GM21825 (cell line): ENCODE data around the gene MRLN.
"Not testable (repeated sequence)": the region's sequence is repeated elsewhere in the genome, so short reads cannot be mapped to it uniquely, and the experiment has no call there.

Experiments used
- ATAC-seq: cut with Tn5 transposase; IDR thresholded peaks from one replicate; pipeline ENCODE4 v1.9.1; 2021; ENCODE audit warnings: mild to moderate bottlenecking, moderate library complexity; ENCODE audit not compliant: unreplicated experiment

The MRLN gene

GRCh38 chr10:59753267-59753666 lies at the start of gene MRLN:
MRLN (minus strand) TSS chr10:59753455.
- ATAC-seq, result no peak

GRCh38 chr10:59801171-59801570 lies 47.9 kb upstream of the MRLN start:
- ATAC-seq, result no peak

- no peak for ATAC-seq
Measured at GRCh38 chr10:59799421-59799820, 46.2 kb upstream of the MRLN start.

GRCh38 chr10:59793919-59794318 lies 40.7 kb upstream of the MRLN start:
- ATAC-seq, result no peak

GRCh38 chr10:59792812-59793211 lies 39.6 kb upstream of the MRLN start:
- no peak for ATAC-seq

GRCh38 chr10:59791601-59792000 lies 38.3 kb upstream of the MRLN start:
- no peak for ATAC-seq

- not testable (repeated sequence) for ATAC-seq
Measured at GRCh38 chr10:59790080-59790479, 36.8 kb upstream of the MRLN start.

GRCh38 chr10:59788914-59789313 lies 35.7 kb upstream of the MRLN start:
- ATAC-seq, result not testable (repeated sequence)

GRCh38 chr10:59787032-59787431 lies 33.8 kb upstream of the MRLN start:
- ATAC-seq, result not testable (repeated sequence)

GRCh38 chr10:59785476-59785875 lies 32.2 kb upstream of the MRLN start:
- not testable (repeated sequence) for ATAC-seq

- no peak for ATAC-seq
Measured at GRCh38 chr10:59781511-59781910, 28.3 kb upstream of the MRLN start.

GRCh38 chr10:59779756-59780533 lies 26.7 kb upstream of the MRLN start:
- no peak for ATAC-seq

GRCh38 chr10:59774451-59774850 lies 21.2 kb upstream of the MRLN start:
- no peak for ATAC-seq

- no peak for ATAC-seq
Measured at GRCh38 chr10:59773088-59773487, 19.8 kb upstream of the MRLN start.

- ATAC-seq, result no peak
Measured at GRCh38 chr10:59771162-59771807, 18.0 kb upstream of the MRLN start.

- ATAC-seq, result no peak
Measured at GRCh38 chr10:59770689-59771088, 17.4 kb upstream of the MRLN start.

- no peak for ATAC-seq
Measured at GRCh38 chr10:59762505-59762904, 9.2 kb upstream of the MRLN start.

GRCh38 chr10:59757966-59758365 lies 4.7 kb upstream of the MRLN start:
- ATAC-seq, result no peak

GRCh38 chr10:59754951-59755350 lies 1.7 kb upstream of the MRLN start:
- no peak for ATAC-seq

GRCh38 chr10:59752278-59752940 lies 846 bp downstream of the MRLN start:
- no peak for ATAC-seq

GRCh38 chr10:59750155-59750945 lies 2.9 kb downstream of the MRLN start:
- no peak for ATAC-seq
